Measurements from ENCODE around the gene MPHOSPH6.

DNA sequence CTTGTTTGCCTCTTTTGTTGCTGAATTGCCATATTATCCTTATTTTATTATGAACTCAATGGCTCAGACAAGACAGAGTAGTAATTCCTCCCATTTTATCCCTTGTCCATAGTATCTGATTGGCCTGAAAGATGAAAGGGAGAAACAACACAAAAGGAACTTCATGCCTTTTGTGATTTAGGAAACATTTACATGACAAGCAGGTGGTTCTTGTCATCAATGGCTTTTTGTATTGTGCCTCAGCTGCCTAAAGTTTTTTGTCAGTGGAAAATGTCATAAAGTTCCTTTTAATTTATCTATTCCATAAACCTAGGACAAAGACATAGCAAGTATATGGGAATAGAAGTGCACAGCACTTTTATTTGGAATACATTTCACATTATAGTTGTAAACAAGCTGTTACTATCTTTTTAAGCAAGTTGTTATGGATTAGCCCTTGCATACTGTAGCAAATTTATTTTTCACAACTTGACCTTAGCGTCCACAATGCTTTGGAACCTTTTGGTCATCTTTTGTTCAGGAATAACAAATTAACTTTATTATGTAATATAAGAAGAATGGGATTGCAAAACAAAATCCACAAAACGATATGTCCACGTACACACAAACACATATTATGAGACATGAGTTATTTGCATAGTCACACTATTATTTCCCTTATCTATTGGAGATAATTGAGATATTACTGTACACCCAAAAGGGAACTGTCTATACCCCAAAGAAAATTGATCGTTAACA is 12.4 kb upstream of the MPHOSPH6 start:
- TF ChIP-seq TOX (CRISPR knock-in tag; IDR thresholded peaks at IDR 0.05; ENCODE audit: borderline replicate concordance) (no peak), ZNF565 (CRISPR knock-in tag; conservative IDR thresholded peaks at IDR 0.05; ENCODE audit: low read depth) (no peak), ZNF8 (CRISPR knock-in tag; IDR thresholded peaks at IDR 0.05) (no peak)
- TF ChIP-seq, protein P1, sequence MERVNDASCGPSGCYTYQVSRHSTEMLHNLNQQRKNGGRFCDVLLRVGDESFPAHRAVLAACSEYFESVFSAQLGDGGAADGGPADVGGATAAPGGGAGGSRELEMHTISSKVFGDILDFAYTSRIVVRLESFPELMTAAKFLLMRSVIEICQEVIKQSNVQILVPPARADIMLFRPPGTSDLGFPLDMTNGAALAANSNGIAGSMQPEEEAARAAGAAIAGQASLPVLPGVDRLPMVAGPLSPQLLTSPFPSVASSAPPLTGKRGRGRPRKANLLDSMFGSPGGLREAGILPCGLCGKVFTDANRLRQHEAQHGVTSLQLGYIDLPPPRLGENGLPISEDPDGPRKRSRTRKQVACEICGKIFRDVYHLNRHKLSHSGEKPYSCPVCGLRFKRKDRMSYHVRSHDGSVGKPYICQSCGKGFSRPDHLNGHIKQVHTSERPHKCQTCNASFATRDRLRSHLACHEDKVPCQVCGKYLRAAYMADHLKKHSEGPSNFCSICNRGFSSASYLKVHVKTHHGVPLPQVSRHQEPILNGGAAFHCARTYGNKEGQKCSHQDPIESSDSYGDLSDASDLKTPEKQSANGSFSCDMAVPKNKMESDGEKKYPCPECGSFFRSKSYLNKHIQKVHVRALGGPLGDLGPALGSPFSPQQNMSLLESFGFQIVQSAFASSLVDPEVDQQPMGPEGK (CRISPR knock-in tag; IDR thresholded peaks at IDR 0.05; ENCODE audit: borderline replicate concordance), result no peak
- TF ChIP-seq, protein P2, sequence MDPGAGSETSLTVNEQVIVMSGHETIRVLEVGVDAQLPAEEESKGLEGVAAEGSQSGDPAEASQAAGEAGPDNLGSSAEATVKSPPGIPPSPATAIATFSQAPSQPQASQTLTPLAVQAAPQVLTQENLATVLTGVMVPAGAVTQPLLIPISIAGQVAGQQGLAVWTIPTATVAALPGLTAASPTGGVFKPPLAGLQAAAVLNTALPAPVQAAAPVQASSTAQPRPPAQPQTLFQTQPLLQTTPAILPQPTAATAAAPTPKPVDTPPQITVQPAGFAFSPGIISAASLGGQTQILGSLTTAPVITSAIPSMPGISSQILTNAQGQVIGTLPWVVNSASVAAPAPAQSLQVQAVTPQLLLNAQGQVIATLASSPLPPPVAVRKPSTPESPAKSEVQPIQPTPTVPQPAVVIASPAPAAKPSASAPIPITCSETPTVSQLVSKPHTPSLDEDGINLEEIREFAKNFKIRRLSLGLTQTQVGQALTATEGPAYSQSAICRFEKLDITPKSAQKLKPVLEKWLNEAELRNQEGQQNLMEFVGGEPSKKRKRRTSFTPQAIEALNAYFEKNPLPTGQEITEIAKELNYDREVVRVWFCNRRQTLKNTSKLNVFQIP (CRISPR knock-in tag; IDR thresholded peaks at IDR 0.05; ENCODE audit: borderline replicate concordance, low read depth), result no peak
